Fibroblast of lung (primary cell): ENCODE data around the gene MEPE. TPM values are rescaled to one million over a fixed set of nuclear protein-coding genes. Genes with fewer than 3 reads are reported as not detected.

Experiments used
- DNase-seq, 2 donors: peaks; one replicate each; pipeline versions ENCODE4 v3.0.0 to v3.0.0-alpha.2; 2010; ENCODE audit warnings: low read depth in 2 of 2
- H2AFZ ChIP-seq: 2 replicates; pipeline ENCODE4 v1.5.1; 2012; ENCODE audit warnings: low read length, control low read depth, inconsistent platforms
- H3K27ac ChIP-seq: 2 replicates; pipeline ENCODE4 v1.5.1; 2011; ENCODE audit warnings: low read length, control low read depth; ENCODE audit not compliant: insufficient read depth
- H3K27me3 ChIP-seq: 2 replicates; pipeline ENCODE4 v1.5.1; 2011; ENCODE audit warnings: mild to moderate bottlenecking, low read length; ENCODE audit not compliant: control insufficient read depth, insufficient read depth
- H3K36me3 ChIP-seq: 2 replicates; pipeline ENCODE4 v1.5.1; 2011; ENCODE audit warnings: low read length; ENCODE audit not compliant: control insufficient read depth, insufficient read depth
- H3K4me1 ChIP-seq: 2 replicates; pipeline ENCODE4 v1.5.1; 2011; ENCODE audit warnings: low read length; ENCODE audit not compliant: control insufficient read depth, insufficient read depth; ENCODE audit errors: extremely low read depth
- H3K4me2 ChIP-seq: 2 replicates; pipeline ENCODE4 v1.5.1; 2011; ENCODE audit warnings: low read length, control low read depth; ENCODE audit not compliant: insufficient read depth; ENCODE audit errors: extremely low read depth
- H3K4me3 ChIP-seq, 4 experiments: fragments of 200-600 bp in 1 of 4; sonication (generic) in 1 of 4; replicated peaks in 1 of 4; 2 replicates each; pipeline ENCODE4 v1.5.1; 2011 to 2016; ENCODE audit warnings: low read length in 4 of 4, low read depth in 3 of 4, mild to moderate bottlenecking in 3 of 4, control low read depth in 2 of 4, inconsistent platforms in 1 of 4, mixed read lengths in 1 of 4; ENCODE audit not compliant: insufficient read depth in 1 of 4; ENCODE audit errors: control extremely low read depth in 1 of 4
- H3K79me2 ChIP-seq: 2 replicates; pipeline ENCODE4 v1.5.1; 2012; ENCODE audit warnings: mild to moderate bottlenecking, low read length, inconsistent platforms; ENCODE audit not compliant: control insufficient read depth, insufficient read depth
- H3K9ac ChIP-seq: 2 replicates; pipeline ENCODE4 v1.5.1; 2011; ENCODE audit warnings: mild to moderate bottlenecking, low read length, control low read depth; ENCODE audit not compliant: insufficient read depth
- H3K9me3 ChIP-seq: 2 replicates; pipeline ENCODE4 v1.5.1; 2012; ENCODE audit warnings: low read depth, low read length; ENCODE audit not compliant: control insufficient read depth, insufficient read depth
- H4K20me1 ChIP-seq: 2 replicates; pipeline ENCODE4 v1.5.1; 2011; ENCODE audit warnings: low read length; ENCODE audit not compliant: control insufficient read depth, insufficient read depth; ENCODE audit errors: extremely low read depth
- CTCF ChIP-seq, 2 donors: IDR thresholded peaks in 1 of 2; conservative IDR thresholded peaks in 1 of 2; 1 replicate in 1 of 2; 2 replicates in 1 of 2; pipeline ENCODE4 v1.5.1; 2011 to 2012; ENCODE audit warnings: low read length in 2 of 2, control low read depth in 1 of 2, inconsistent platforms in 1 of 2, low read depth in 1 of 2, mild to moderate bottlenecking in 1 of 2
- EZH2 ChIP-seq: IDR thresholded peaks from 2 replicates; pipeline ENCODE4 v1.5.1; 2012; ENCODE audit warnings: low read length, control low read depth, mild to moderate bottlenecking; ENCODE audit errors: missing control alignments
- polyA minus RNA-seq: library from RNA; depleted of rRNA, polyadenylated mRNA; stranded (reverse); fragments of >200 nt; gene quantifications from 2 replicates; pipeline ENCODE4 v1.2.3, GENCODE V29; 2011; ENCODE audit warnings: low replicate concordance
- polyA plus RNA-seq, 2 donors: library from polyadenylated mRNA; depleted of rRNA in 1 of 2; stranded (reverse) in 1 of 2; unstranded in 1 of 2; fragments of >200 nt; gene quantifications; 2 replicates each; pipeline ENCODE4 v1.2.1, GENCODE V29; 2011 to 2012; ENCODE audit warnings: missing spikeins in 1 of 2
- total RNA-seq: library from RNA; depleted of rRNA; stranded (reverse); fragments of >200 nt; gene quantifications from 2 replicates; pipeline ENCODE4 v1.2.1, GENCODE V29; 2014

Gene MEPE
- not detected in 2 replicates for total RNA-seq
- not detected in 2 replicates for polyA plus RNA-seq
- polyA plus RNA-seq (2012), result not detected in 2 replicates
- polyA minus RNA-seq, result not detected in 2 replicates

GRCh38 chr4:87832669-87833068 is at the start of gene MEPE:
Gene MEPE (plus strand): TSS chr4:87832969. CDS start chr4:87834715, 1,746 bp downstream.
- TF ChIP-seq CTCF (conservative IDR thresholded peaks at IDR 0.05 in 1 of 2, IDR thresholded peaks at IDR 0.05 in 1 of 2; ENCODE audit: low read depth in 1 of 2, low read length in 2 of 2) (no peak), EZH2 (no peak)
- Histone ChIP-seq H3K4me2 (no peak within 1 kb of the TSS), H3K4me3 (no peak within 1 kb of the TSS), H3K79me2 (no peaks in the 10 kb centered on the region), H4K20me1 (no peaks in the 10 kb centered on the region), H3K27ac (no peak within 1 kb of the TSS), H3K9ac (no peak within 1 kb of the TSS), H3K9me3 (no peaks in the 10 kb centered on the region), H3K4me1 (no peaks in the 10 kb centered on the region), H3K27me3 (no peaks in the 10 kb centered on the region), H3K36me3 (no peaks in the 10 kb centered on the region), H2AFZ (no peak within 1 kb of the TSS)
- DNase-seq, result no peak

- Histone ChIP-seq H3K9ac (no peak overlapping the region), H3K27me3 (no peaks in the 10 kb centered on the region), H3K4me3 (no peak overlapping the region), H3K27ac (no peak overlapping the region), H3K4me1 (no peaks in the 10 kb centered on the region), H3K4me2 (no peak overlapping the region), H2AFZ (no peak overlapping the region), H4K20me1 (no peaks in the 10 kb centered on the region), H3K36me3 (no peaks in the 10 kb centered on the region), H3K79me2 (no peaks in the 10 kb centered on the region), H3K9me3 (no peaks in the 10 kb centered on the region)
- DNase-seq, result peak in 1 of 2 donors; percentile 58
- TF ChIP-seq EZH2 (no peak), CTCF (conservative IDR thresholded peaks at IDR 0.05 in 1 of 2, IDR thresholded peaks at IDR 0.05 in 1 of 2; ENCODE audit: low read depth in 1 of 2, low read length in 2 of 2) (no peak)
Measured at GRCh38 chr4:87783781-87784180, 49.0 kb upstream of the MEPE start.

GRCh38 chr4:87785731-87786509 is 46.8 kb upstream of the MEPE start:
- Histone ChIP-seq H3K27ac (no peak overlapping the region), H3K4me3 (no peak overlapping the region), H3K9ac (no peak overlapping the region), H3K4me1 (no peaks in the 10 kb centered on the region), H3K27me3 (no peaks in the 10 kb centered on the region), H2AFZ (no peak overlapping the region), H3K36me3 (no peaks in the 10 kb centered on the region), H4K20me1 (no peaks in the 10 kb centered on the region), H3K4me2 (no peak overlapping the region), H3K9me3 (no peaks in the 10 kb centered on the region), H3K79me2 (no peaks in the 10 kb centered on the region)
- TF ChIP-seq EZH2 (no peak), CTCF (conservative IDR thresholded peaks at IDR 0.05 in 1 of 2, IDR thresholded peaks at IDR 0.05 in 1 of 2; ENCODE audit: low read depth in 1 of 2, low read length in 2 of 2) (no peak)
- DNase-seq, result no peak
